K562 (cell line): ENCODE results near the gene CHMP4B. TPM values are rescaled to one million over a fixed set of nuclear protein-coding genes. Genes with fewer than 3 reads are reported as not detected.

ENCODE experiments used
- CC2D1A ChIP-seq: fragments of 450-650 bp; IDR thresholded peaks from 2 replicates; pipeline ENCODE4 v1.6.1; 2017; ENCODE audit warnings: mild to moderate bottlenecking
- ERF ChIP-seq: fragments of 450-650 bp; formaldehyde crosslinking; IDR thresholded peaks from 2 replicates; pipeline ENCODE4 v1.4.0; 2020; ENCODE audit warnings: mild to moderate bottlenecking, mixed read lengths
- HDAC6 ChIP-seq: IDR thresholded peaks from 2 replicates; pipeline ENCODE4 v1.6.1; 2012; ENCODE audit warnings: low read depth, mild to moderate bottlenecking, control low read depth, inconsistent platforms, low read length, moderate library complexity
- KAT2B ChIP-seq: IDR thresholded peaks from one replicate; pipeline ENCODE4 v1.6.1; 2012; ENCODE audit warnings: low read depth, mild to moderate bottlenecking, control low read depth, inconsistent platforms, low read length, moderate library complexity
- NBN ChIP-seq: fragments of 450-650 bp; IDR thresholded peaks from 2 replicates; pipeline ENCODE4 v1.6.1; 2016; ENCODE audit warnings: low read depth, mild to moderate bottlenecking
- PBX2 ChIP-seq, 2 experiments: IDR thresholded peaks in 1 of 2; conservative IDR thresholded peaks in 1 of 2; 2 replicates each; pipeline ENCODE4 v1.6.1; 2016; ENCODE audit warnings: low read depth in 2 of 2, mild to moderate bottlenecking in 1 of 2, missing compliant biosample characterization in 1 of 2, missing genetic modification characterization in 1 of 2, moderate library complexity in 1 of 2
- U2AF1 ChIP-seq: fragments of 200-400 bp; formaldehyde crosslinking; optimal IDR thresholded peaks from 2 replicates; pipeline ENCODE3; 2017; ENCODE audit warnings: mild to moderate bottlenecking, low read depth, low read length, moderate library complexity
- ZBTB34 ChIP-seq: fragments of 250-450 bp; sonication (Bioruptor Pico); IDR thresholded peaks from 2 replicates; pipeline ENCODE4 v1.8.0; 2021; ENCODE audit warnings: mild to moderate bottlenecking, moderate library complexity
- ZNF311 ChIP-seq: fragments of 250-450 bp; sonication (Bioruptor Pico); IDR thresholded peaks from 2 replicates; pipeline ENCODE4 v1.4.0; 2020; ENCODE audit warnings: mild to moderate bottlenecking, moderate library complexity
- ZNF408 ChIP-seq: fragments of 250-450 bp; sonication (Bioruptor Pico); IDR thresholded peaks from 2 replicates; pipeline ENCODE4 v1.4.0; 2020; ENCODE audit warnings: low read depth, mild to moderate bottlenecking, moderate library complexity
- ZNF717 ChIP-seq: fragments of 250-450 bp; sonication (Bioruptor Pico); IDR thresholded peaks from 2 replicates; pipeline ENCODE4 v1.5.0; 2021
- polyA plus RNA-seq, 8 experiments: library from polyadenylated mRNA; depleted of rRNA in 4 of 8; stranded (reverse) in 5 of 8; unstranded in 3 of 8; fragments of >200 nt; fragmentation: Nextera tagmentation in 2 of 8; fragmentation: Illumina TruSeq in 1 of 8; extraction: Ambion mirVana in 2 of 8; extraction: Trizol in 1 of 8; gene quantifications; 2 replicates each; pipeline versions ENCODE4 v1.2.1 to v1.2.3, GENCODE V29; 2011 to 2014; ENCODE audit warnings: inconsistent platforms in 1 of 8, missing spikeins in 1 of 8
- total RNA-seq, 7 experiments: library from RNA; depleted of rRNA in 6 of 7; stranded (reverse); fragments of >200 nt in 6 of 7; fragmentation: Illumina TruSeq in 2 of 7; extraction: Trizol in 2 of 7; gene quantifications; 2 replicates each; pipeline versions ENCODE4 v1.2.1 to v1.2.3, GENCODE V29; 2011 to 2021; ENCODE audit warnings: low replicate concordance in 1 of 7
- TF ChIP-seq, protein P1 (sequence below): fragments of 450-650 bp; IDR thresholded peaks from 2 replicates; pipeline ENCODE4 v1.6.1; 2016; ENCODE audit warnings: mild to moderate bottlenecking
- TF ChIP-seq, protein P2 (sequence below): fragments of 450-650 bp; conservative IDR thresholded peaks from 2 replicates; pipeline ENCODE4 v1.6.1; 2016; ENCODE audit warnings: missing genetic modification characterization, low read depth, mild to moderate bottlenecking, missing compliant biosample characterization, moderate library complexity
- TF ChIP-seq, protein P3 (sequence below): fragments of 450-650 bp; IDR thresholded peaks from 2 replicates; pipeline ENCODE4 v1.6.1; 2014; ENCODE audit warnings: low read depth, mild to moderate bottlenecking, moderate library complexity, borderline replicate concordance

CHMP4B gene
- total and polyA plus RNA-seq, 9 of the 15 experiments (the other 6 are each of a cell fraction or from before 2014, with no cell fraction given), result 1.8 to 64.7 (median 31.8) TPM

GRCh38 chr20:33832103-33832804 lies 21.1 kb downstream of the CHMP4B start (continued):
- no peak for TF ChIP-seq PBX2 (CRISPR knock-in tag; IDR thresholded peaks at IDR 0.05; ENCODE audit: low read depth)
- no peak for TF ChIP-seq PBX2 (tag; conservative IDR thresholded peaks at IDR 0.05; ENCODE audit: low read depth)
- TF ChIP-seq ZNF717, result no peak
- TF ChIP-seq, protein P1, sequence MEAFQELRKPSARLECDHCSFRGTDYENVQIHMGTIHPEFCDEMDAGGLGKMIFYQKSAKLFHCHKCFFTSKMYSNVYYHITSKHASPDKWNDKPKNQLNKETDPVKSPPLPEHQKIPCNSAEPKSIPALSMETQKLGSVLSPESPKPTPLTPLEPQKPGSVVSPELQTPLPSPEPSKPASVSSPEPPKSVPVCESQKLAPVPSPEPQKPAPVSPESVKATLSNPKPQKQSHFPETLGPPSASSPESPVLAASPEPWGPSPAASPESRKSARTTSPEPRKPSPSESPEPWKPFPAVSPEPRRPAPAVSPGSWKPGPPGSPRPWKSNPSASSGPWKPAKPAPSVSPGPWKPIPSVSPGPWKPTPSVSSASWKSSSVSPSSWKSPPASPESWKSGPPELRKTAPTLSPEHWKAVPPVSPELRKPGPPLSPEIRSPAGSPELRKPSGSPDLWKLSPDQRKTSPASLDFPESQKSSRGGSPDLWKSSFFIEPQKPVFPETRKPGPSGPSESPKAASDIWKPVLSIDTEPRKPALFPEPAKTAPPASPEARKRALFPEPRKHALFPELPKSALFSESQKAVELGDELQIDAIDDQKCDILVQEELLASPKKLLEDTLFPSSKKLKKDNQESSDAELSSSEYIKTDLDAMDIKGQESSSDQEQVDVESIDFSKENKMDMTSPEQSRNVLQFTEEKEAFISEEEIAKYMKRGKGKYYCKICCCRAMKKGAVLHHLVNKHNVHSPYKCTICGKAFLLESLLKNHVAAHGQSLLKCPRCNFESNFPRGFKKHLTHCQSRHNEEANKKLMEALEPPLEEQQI, result no peak
- no peak for TF ChIP-seq ERF
- no peak for TF ChIP-seq HDAC6
- TF ChIP-seq ZBTB34 (CRISPR knock-in tag), result no peak
- no peak for TF ChIP-seq U2AF1
- TF ChIP-seq CC2D1A, result no peak
- TF ChIP-seq KAT2B, result no peak
- no peak for TF ChIP-seq ZNF408 (CRISPR knock-in tag)
- TF ChIP-seq, protein P2, sequence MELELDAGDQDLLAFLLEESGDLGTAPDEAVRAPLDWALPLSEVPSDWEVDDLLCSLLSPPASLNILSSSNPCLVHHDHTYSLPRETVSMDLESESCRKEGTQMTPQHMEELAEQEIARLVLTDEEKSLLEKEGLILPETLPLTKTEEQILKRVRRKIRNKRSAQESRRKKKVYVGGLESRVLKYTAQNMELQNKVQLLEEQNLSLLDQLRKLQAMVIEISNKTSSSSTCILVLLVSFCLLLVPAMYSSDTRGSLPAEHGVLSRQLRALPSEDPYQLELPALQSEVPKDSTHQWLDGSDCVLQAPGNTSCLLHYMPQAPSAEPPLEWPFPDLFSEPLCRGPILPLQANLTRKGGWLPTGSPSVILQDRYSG (tag), result no peak
- TF ChIP-seq, protein P3, sequence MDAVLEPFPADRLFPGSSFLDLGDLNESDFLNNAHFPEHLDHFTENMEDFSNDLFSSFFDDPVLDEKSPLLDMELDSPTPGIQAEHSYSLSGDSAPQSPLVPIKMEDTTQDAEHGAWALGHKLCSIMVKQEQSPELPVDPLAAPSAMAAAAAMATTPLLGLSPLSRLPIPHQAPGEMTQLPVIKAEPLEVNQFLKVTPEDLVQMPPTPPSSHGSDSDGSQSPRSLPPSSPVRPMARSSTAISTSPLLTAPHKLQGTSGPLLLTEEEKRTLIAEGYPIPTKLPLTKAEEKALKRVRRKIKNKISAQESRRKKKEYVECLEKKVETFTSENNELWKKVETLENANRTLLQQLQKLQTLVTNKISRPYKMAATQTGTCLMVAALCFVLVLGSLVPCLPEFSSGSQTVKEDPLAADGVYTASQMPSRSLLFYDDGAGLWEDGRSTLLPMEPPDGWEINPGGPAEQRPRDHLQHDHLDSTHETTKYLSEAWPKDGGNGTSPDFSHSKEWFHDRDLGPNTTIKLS, result no peak
- no peak for TF ChIP-seq NBN
- TF ChIP-seq ZNF311 (CRISPR knock-in tag), result no peak
